K562 (cell line): ENCODE data around the gene KIAA0930. TPM values are rescaled to one million over a fixed set of nuclear protein-coding genes. Genes with fewer than 3 reads are reported as not detected.

Experiments
- ATAC-seq: fragments of 200-7000 bp; cut with Tn5 transposase; 3 replicates; pipeline ENCODE4 v1.9.1; 2020; ENCODE audit warnings: moderate library complexity
- BruUV-seq: library from RNA; stranded (reverse); fragments of 400-500 nt; replicated peaks from 2 replicates; lab custom pipeline; 2021; lab: Mats Ljungman, UMichigan
- CTCF ChIA-PET: fragments of 300-600 bp; formaldehyde crosslinking; extraction: SDS; loops from one replicate; lab custom pipeline; 2021; ENCODE audit warnings: low intra/inter-chr PET ratio; lab: Yijun Ruan, JAX
- POLR2A ChIA-PET: fragments of 300-600, 350-650 bp; sonication (Branson Sonifier 250); formaldehyde crosslinking; extraction: SDS; loops from one replicate; lab custom pipeline; 2021; ENCODE audit warnings: antibody characterized with exemption, inconsistent platforms; lab: Yijun Ruan, JAX
- DNase-seq, 4 experiments: peaks; one replicate each; pipeline versions ENCODE4 v3.0.0 to v3.0.0-alpha.2; 2011 to 2018; ENCODE audit warnings: low spot score in 3 of 4, mixed read lengths in 3 of 4; ENCODE audit errors: extremely low read depth in 1 of 4
- FAIRE-seq: peaks from 2 replicates; lab custom pipeline; 2011; peaks lifted over from hg19 to GRCh38; lab: Jason Lieb, UNC
- H2AFZ ChIP-seq: 2 replicates; pipeline ENCODE4 v1.6.0; 2011; ENCODE audit warnings: low read depth, low read length, control low read depth, inconsistent platforms
- H3K27ac ChIP-seq: fragments of 200-600 bp; 3 replicates; pipeline ENCODE4 v1.8.0; 2011; ENCODE audit warnings: low read depth, mild to moderate bottlenecking, control low read depth, inconsistent platforms, low read length, moderate library complexity, mixed read lengths; ENCODE audit errors: extremely low read depth
- H3K27me3 ChIP-seq, 2 experiments: fragments of 300-600 bp in 1 of 2; 2 replicates in 1 of 2; 3 replicates in 1 of 2; pipeline versions ENCODE4 v1.6.0 to v1.8.0; 2011; ENCODE audit warnings: inconsistent platforms in 2 of 2, low read length in 2 of 2, mild to moderate bottlenecking in 1 of 2, mixed read lengths in 1 of 2, moderate library complexity in 1 of 2; ENCODE audit not compliant: control insufficient read depth in 2 of 2, insufficient read depth in 2 of 2
- H3K36me3 ChIP-seq: fragments of 300-600 bp; 3 replicates; pipeline ENCODE4 v1.8.0; 2011; ENCODE audit warnings: mild to moderate bottlenecking, low read length, inconsistent platforms; ENCODE audit not compliant: control insufficient read depth, insufficient read depth
- H3K4me1 ChIP-seq, 2 experiments: fragments of 200-600 bp in 1 of 2; replicated peaks in 1 of 2; 2 replicates in 1 of 2; 3 replicates in 1 of 2; pipeline versions ENCODE4 v1.5.1 to v1.8.0; 2011; ENCODE audit warnings: inconsistent platforms in 2 of 2, low read length in 2 of 2, mild to moderate bottlenecking in 1 of 2, mixed read lengths in 1 of 2, moderate library complexity in 1 of 2; ENCODE audit not compliant: control insufficient read depth in 2 of 2, insufficient read depth in 2 of 2
- H3K4me2 ChIP-seq: 2 replicates; pipeline ENCODE4 v1.6.1; 2011; ENCODE audit warnings: low read length, control low read depth, inconsistent platforms, mixed read lengths; ENCODE audit not compliant: insufficient read depth
- H3K4me3 ChIP-seq: fragments of 200-600 bp; sonication (generic), shearing (Covaris generic); 2 replicates; pipeline ENCODE4 v1.5.1; 2016; ENCODE audit warnings: control low read depth, inconsistent platforms
- H3K79me2 ChIP-seq: fragments of 200-600 bp; 3 replicates; pipeline ENCODE4 v1.8.0; 2011; ENCODE audit warnings: low read length, inconsistent platforms; ENCODE audit not compliant: control insufficient read depth, insufficient read depth
- H3K9ac ChIP-seq, 2 experiments: 2 replicates each; pipeline versions ENCODE4 v1.6.0 to v1.6.1; 2011; ENCODE audit warnings: low read depth in 2 of 2, low read length in 2 of 2, control low read depth in 1 of 2, inconsistent platforms in 1 of 2, mild to moderate bottlenecking in 1 of 2, mixed read lengths in 1 of 2; ENCODE audit not compliant: insufficient read depth in 1 of 2
- H3K9me1 ChIP-seq: one replicate; pipeline ENCODE4 v1.6.0; 2011; ENCODE audit warnings: inconsistent platforms, mild to moderate bottlenecking, low read length, moderate library complexity; ENCODE audit not compliant: control insufficient read depth, insufficient read depth
- H3K9me3 ChIP-seq: replicated peaks from 2 replicates; pipeline ENCODE4 v1.5.1; 2011; ENCODE audit warnings: low read depth, low read length, inconsistent platforms; ENCODE audit not compliant: control insufficient read depth, insufficient read depth
- H4K20me1 ChIP-seq: replicated peaks from 2 replicates; pipeline ENCODE4 v1.6.1; 2011; ENCODE audit warnings: low read length, inconsistent platforms, mixed read lengths; ENCODE audit not compliant: control insufficient read depth, insufficient read depth
- EP400 ChIP-seq: fragments of 450-650 bp; IDR thresholded peaks from 2 replicates; pipeline ENCODE4 v1.6.1; 2017; ENCODE audit warnings: antibody characterized with exemption, mild to moderate bottlenecking, moderate library complexity
- KDM1A ChIP-seq, 2 experiments: fragments of 450-650 bp; IDR thresholded peaks; 2 replicates each; pipeline ENCODE4 v1.6.1; 2016; ENCODE audit warnings: mild to moderate bottlenecking in 2 of 2
- MCM3 ChIP-seq: fragments of 450-650 bp; IDR thresholded peaks from 2 replicates; pipeline ENCODE4 v1.6.1; 2016
- MTA3 ChIP-seq: fragments of 450-650 bp; formaldehyde crosslinking; IDR thresholded peaks from 2 replicates; pipeline ENCODE4 v1.6.1; 2017; ENCODE audit warnings: mild to moderate bottlenecking, borderline replicate concordance
- NUFIP1 ChIP-seq: fragments of 450-650 bp; IDR thresholded peaks from 2 replicates; pipeline ENCODE4 v1.6.1; 2018; ENCODE audit not compliant: partially characterized antibody
- XRCC4 ChIP-seq: IDR thresholded peaks from one replicate; pipeline ENCODE4 v1.6.1; 2011; ENCODE audit not compliant: insufficient read depth, insufficient read length; ENCODE audit errors: extremely low read depth
- YBX1 ChIP-seq: fragments of 450-650 bp; IDR thresholded peaks from 2 replicates; pipeline ENCODE4 v1.7.1; 2016; ENCODE audit warnings: mild to moderate bottlenecking
- ZBTB1 ChIP-seq: sonication (generic); formaldehyde crosslinking; IDR thresholded peaks from 2 replicates; pipeline ENCODE4 v1.8.1; 2023; ENCODE audit warnings: missing genetic modification reagents, low read depth, mild to moderate bottlenecking, borderline replicate concordance
- ZBTB8A ChIP-seq: fragments of 450-650 bp; IDR thresholded peaks from 2 replicates; pipeline ENCODE4 v1.6.1; 2018; ENCODE audit warnings: mild to moderate bottlenecking, moderate library complexity; ENCODE audit not compliant: partially characterized antibody
- ZNF707 ChIP-seq: fragments of 250-450 bp; sonication (Bioruptor Pico); conservative IDR thresholded peaks from 2 replicates; pipeline ENCODE4 v1.8.0; 2022; ENCODE audit warnings: inconsistent platforms, mild to moderate bottlenecking, moderate library complexity
- WGBS: fragments of 100-300 bp; shearing (Covaris generic); methylation state at CpG from one replicate; pipeline ENCODE4 v1.1.6; 2016; ENCODE audit warnings: low coverage, mixed read lengths; ENCODE audit not compliant: insufficient coverage; ENCODE audit errors: missing lambda C conversion rate; 5-methylcytosine and 5-hydroxymethylcytosine counted together
- in situ Hi-C: fragments of 300-500 bp; cut with MboI; formaldehyde crosslinking; loops from 4 replicates; pipeline ENCODE4 v1.15.0; 2018; ENCODE audit warnings: inconsistent platforms, mixed read lengths
- intact Hi-C: fragments of 100-400 bp; cut with micrococcal nuclease; formaldehyde crosslinking; loops from 2 replicates; pipeline ENCODE4 v1.14.2; 2022
- polyA plus RNA-seq, 8 experiments: library from polyadenylated mRNA; depleted of rRNA in 4 of 8; stranded (reverse) in 5 of 8; unstranded in 3 of 8; fragments of >200 nt; fragmentation: Nextera tagmentation in 2 of 8; fragmentation: Illumina TruSeq in 1 of 8; extraction: Ambion mirVana in 2 of 8; extraction: Trizol in 1 of 8; gene quantifications; 2 replicates each; pipeline versions ENCODE4 v1.2.1 to v1.2.3, GENCODE V29; 2011 to 2014; ENCODE audit warnings: inconsistent platforms in 1 of 8, missing spikeins in 1 of 8
- total RNA-seq, 7 experiments: library from RNA; depleted of rRNA in 6 of 7; stranded (reverse); fragments of >200 nt in 6 of 7; fragmentation: Illumina TruSeq in 2 of 7; extraction: Trizol in 2 of 7; gene quantifications; 2 replicates each; pipeline versions ENCODE4 v1.2.1 to v1.2.3, GENCODE V29; 2011 to 2021; ENCODE audit warnings: low replicate concordance in 1 of 7
- TF ChIP-seq, protein P1 (sequence below), 2 experiments: IDR thresholded peaks; 2 replicates each; pipeline ENCODE4 v1.6.1; 2011; ENCODE audit warnings: borderline replicate concordance in 1 of 2, control low read depth in 1 of 2, low read depth in 1 of 2, low read length in 1 of 2, mild to moderate bottlenecking in 1 of 2, mixed read lengths in 1 of 2, moderate library complexity in 1 of 2; ENCODE audit not compliant: insufficient read depth in 1 of 2, insufficient read length in 1 of 2, poor library complexity in 1 of 2, severe bottlenecking in 1 of 2; ENCODE audit errors: extremely low read depth in 1 of 2
- TF ChIP-seq, protein P2 (sequence below): fragments of 450-650 bp; formaldehyde crosslinking; IDR thresholded peaks from 2 replicates; pipeline ENCODE4 v1.4.0; 2022; ENCODE audit warnings: missing genetic modification characterization

The KIAA0930 gene
- total and polyA plus RNA-seq, 9 of the 15 experiments (the other 6 are each of a cell fraction or from before 2014, with no cell fraction given): 0.24 to 12.1 (median 6.4) TPM

GRCh38 chr22:45221201-45221600, 19.5 kb downstream of the KIAA0930 start:
- Histone ChIP-seq H3K4me3 (no peak overlapping the region), H3K9me1 (no peaks in the 10 kb centered on the region), H3K36me3 (no peaks in the 10 kb centered on the region), H3K9ac (no peak overlapping the region), H3K79me2 (no peaks in the 10 kb centered on the region), H3K9me3 (no peaks in the 10 kb centered on the region), H3K4me2 (no peak overlapping the region), H3K27ac (no peak overlapping the region), H4K20me1 (peaks cover 12% of the 10 kb centered on the region; the same call in 1 of the 2 replicates), H3K4me1 (peaks cover 0 to 17% of the 10 kb centered on the region in 2 experiments; a peak in 2 of 5 replicates), H3K27me3 (peaks cover 0 to 11% of the 10 kb centered on the region in 2 experiments; a peak in 1 of 5 replicates), H2AFZ (no peak overlapping the region)
- DNase-seq (no peak), FAIRE-seq (no peak), ATAC-seq (no peak)
- BruUV-seq: no TSS peak
- in situ Hi-C loops: no loop called here
- CTCF ChIA-PET: no interaction called here
- intact Hi-C loops: no loop called here
- TF ChIP-seq ZBTB8A (no peak), MTA3 (no peak), ZNF707 (CRISPR knock-in tag) (no peak), XRCC4 (no peak), YBX1 (no peak), EP400 (no peak), MCM3 (no peak), KDM1A (IDR thresholded peaks at IDR 0.05) (no peak), ZBTB1 (CRISPR knock-in tag) (no peak), NUFIP1 (no peak)
- TF ChIP-seq, protein P1, sequence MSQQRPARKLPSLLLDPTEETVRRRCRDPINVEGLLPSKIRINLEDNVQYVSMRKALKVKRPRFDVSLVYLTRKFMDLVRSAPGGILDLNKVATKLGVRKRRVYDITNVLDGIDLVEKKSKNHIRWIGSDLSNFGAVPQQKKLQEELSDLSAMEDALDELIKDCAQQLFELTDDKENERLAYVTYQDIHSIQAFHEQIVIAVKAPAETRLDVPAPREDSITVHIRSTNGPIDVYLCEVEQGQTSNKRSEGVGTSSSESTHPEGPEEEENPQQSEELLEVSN (IDR thresholded peaks at IDR 0.05; ENCODE audit: borderline replicate concordance in 1 of 2, extremely low read depth in 1 of 2, insufficient read depth in 1 of 2, insufficient read length in 1 of 2, low read depth in 1 of 2, low read length in 1 of 2, poor library complexity in 1 of 2, severe bottlenecking in 1 of 2): no peak
- TF ChIP-seq, protein P2, sequence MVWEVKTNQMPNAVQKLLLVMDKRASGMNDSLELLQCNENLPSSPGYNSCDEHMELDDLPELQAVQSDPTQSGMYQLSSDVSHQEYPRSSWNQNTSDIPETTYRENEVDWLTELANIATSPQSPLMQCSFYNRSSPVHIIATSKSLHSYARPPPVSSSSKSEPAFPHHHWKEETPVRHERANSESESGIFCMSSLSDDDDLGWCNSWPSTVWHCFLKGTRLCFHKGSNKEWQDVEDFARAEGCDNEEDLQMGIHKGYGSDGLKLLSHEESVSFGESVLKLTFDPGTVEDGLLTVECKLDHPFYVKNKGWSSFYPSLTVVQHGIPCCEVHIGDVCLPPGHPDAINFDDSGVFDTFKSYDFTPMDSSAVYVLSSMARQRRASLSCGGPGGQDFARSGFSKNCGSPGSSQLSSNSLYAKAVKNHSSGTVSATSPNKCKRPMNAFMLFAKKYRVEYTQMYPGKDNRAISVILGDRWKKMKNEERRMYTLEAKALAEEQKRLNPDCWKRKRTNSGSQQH (CRISPR knock-in tag): no peak
- POLR2A ChIA-PET: no interaction called here
- 31% methylated on average over 5 of the region's 5 CpGs for WGBS
